WTC11 (cell line): ENCODE measurements around the gene GGCX.

Source experiments
- CTCF ChIP-seq: fragments of 200-600 bp; IDR thresholded peaks from 2 replicates; pipeline ENCODE4 v1.8.0; 2022; ENCODE audit warnings: antibody characterized with exemption
- ETV6 ChIP-seq: sonication (generic); formaldehyde crosslinking; IDR thresholded peaks from 2 replicates; pipeline ENCODE4 v1.8.1; 2022; ENCODE audit warnings: mild to moderate bottlenecking, missing genetic modification reagents
- NFATC4 ChIP-seq: fragments of 250-450 bp; sonication (Bioruptor Pico); IDR thresholded peaks from 2 replicates; pipeline ENCODE4 v1.9.0; 2021; ENCODE audit warnings: mild to moderate bottlenecking
- RELA ChIP-seq: sonication (generic); formaldehyde crosslinking; IDR thresholded peaks from 2 replicates; pipeline ENCODE4 v1.8.1; 2022; ENCODE audit warnings: missing genetic modification reagents, mild to moderate bottlenecking, borderline replicate concordance
- RORB ChIP-seq: fragments of 250-450 bp; sonication (Bioruptor Pico); IDR thresholded peaks from 2 replicates; pipeline ENCODE4 v1.9.0; 2021; ENCODE audit warnings: mild to moderate bottlenecking
- SMAD3 ChIP-seq: sonication (generic); formaldehyde crosslinking; IDR thresholded peaks from 2 replicates; pipeline ENCODE4 v1.8.0; 2022; ENCODE audit warnings: missing genetic modification reagents, mild to moderate bottlenecking, borderline replicate concordance
- ZBTB43 ChIP-seq: sonication (generic); formaldehyde crosslinking; IDR thresholded peaks from 2 replicates; pipeline ENCODE4 v1.8.1; 2023; ENCODE audit warnings: mild to moderate bottlenecking, missing genetic modification reagents
- ZNF232 ChIP-seq: sonication (generic); formaldehyde crosslinking; IDR thresholded peaks from 2 replicates; pipeline ENCODE4 v1.8.0; 2022; ENCODE audit warnings: mild to moderate bottlenecking, missing genetic modification reagents

GRCh38 chr2:85584857-85585780, 23.8 kb upstream of the GGCX start:
- TF ChIP-seq SMAD3 (CRISPR knock-in tag): no peak
- no peak for TF ChIP-seq ZBTB43 (CRISPR knock-in tag)
- no peak for TF ChIP-seq CTCF
- no peak for TF ChIP-seq ZNF232 (CRISPR knock-in tag)
- TF ChIP-seq NFATC4 (CRISPR knock-in tag): no peak
- no peak for TF ChIP-seq RELA (CRISPR knock-in tag)
- no peak for TF ChIP-seq ETV6
- no peak for TF ChIP-seq RORB
